ENCODE results near the gene TMC2. TPM values are rescaled to one million over a fixed set of nuclear protein-coding genes. Genes with fewer than 3 reads are reported as not detected.

Gene TMC2
- total RNA-seq, 1 experiment from 2014 or later, result not detected

GRCh38 chr20:2671977-2672376 lies 135.6 kb downstream of the TMC2 start:
- Histone ChIP-seq H3K4me1 (ENCODE audit: insufficient read depth, low read length, poor library complexity, severe bottlenecking) (no peaks in the 10 kb centered on the region), H3K9me3 (ENCODE audit: low read depth, low read length, poor library complexity, severe bottlenecking) (no peaks in the 10 kb centered on the region), H3K36me3 (ENCODE audit: insufficient read depth, low read length, poor library complexity, severe bottlenecking) (no peaks in the 10 kb centered on the region), H3K4me3 (ENCODE audit: low read depth, low read length, poor library complexity, severe bottlenecking) (no peak overlapping the region), H3K27me3 (replicated peaks; ENCODE audit: insufficient read depth, low read depth, low read length, poor library complexity) (no peaks in the 10 kb centered on the region), H3K27ac (ENCODE audit: low read depth, low read length, poor library complexity, severe bottlenecking) (no peak overlapping the region)
- POLR2A ChIA-PET (ENCODE audit: low non-redundant PET), result no interaction called here
- intact Hi-C loops (cut with micrococcal nuclease; ENCODE audit: unreplicated experiment), result no loop called here
- no TSS peak for BruUV-seq (replicated peaks)
- DNase-seq (ENCODE audit: low spot score), result peak; percentile 48
- CTCF ChIA-PET, result interaction anchor here (1.2 kb wide), 1 partner anchor 18 kb away, joined by 3 read pairs; no protein-coding TSS in a partner anchor
- TF ChIP-seq, protein P1, sequence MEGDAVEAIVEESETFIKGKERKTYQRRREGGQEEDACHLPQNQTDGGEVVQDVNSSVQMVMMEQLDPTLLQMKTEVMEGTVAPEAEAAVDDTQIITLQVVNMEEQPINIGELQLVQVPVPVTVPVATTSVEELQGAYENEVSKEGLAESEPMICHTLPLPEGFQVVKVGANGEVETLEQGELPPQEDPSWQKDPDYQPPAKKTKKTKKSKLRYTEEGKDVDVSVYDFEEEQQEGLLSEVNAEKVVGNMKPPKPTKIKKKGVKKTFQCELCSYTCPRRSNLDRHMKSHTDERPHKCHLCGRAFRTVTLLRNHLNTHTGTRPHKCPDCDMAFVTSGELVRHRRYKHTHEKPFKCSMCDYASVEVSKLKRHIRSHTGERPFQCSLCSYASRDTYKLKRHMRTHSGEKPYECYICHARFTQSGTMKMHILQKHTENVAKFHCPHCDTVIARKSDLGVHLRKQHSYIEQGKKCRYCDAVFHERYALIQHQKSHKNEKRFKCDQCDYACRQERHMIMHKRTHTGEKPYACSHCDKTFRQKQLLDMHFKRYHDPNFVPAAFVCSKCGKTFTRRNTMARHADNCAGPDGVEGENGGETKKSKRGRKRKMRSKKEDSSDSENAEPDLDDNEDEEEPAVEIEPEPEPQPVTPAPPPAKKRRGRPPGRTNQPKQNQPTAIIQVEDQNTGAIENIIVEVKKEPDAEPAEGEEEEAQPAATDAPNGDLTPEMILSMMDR (conservative IDR thresholded peaks at IDR 0.05; ENCODE audit: low read depth, low read length), result peak; percentile 46
- TF ChIP-seq EZH2 (IDR thresholded peaks at IDR 0.05; ENCODE audit: borderline replicate concordance, low read depth, low read length, poor library complexity, severe bottlenecking), result no peak

GRCh38 chr20:2672446-2672845 lies 136.1 kb downstream of the TMC2 start:
- POLR2A ChIA-PET (ENCODE audit: low non-redundant PET), result no interaction called here
- DNase-seq (ENCODE audit: low spot score), result no peak
- Histone ChIP-seq H3K4me3 (ENCODE audit: low read depth, low read length, poor library complexity, severe bottlenecking) (no peak overlapping the region), H3K9me3 (ENCODE audit: low read depth, low read length, poor library complexity, severe bottlenecking) (no peaks in the 10 kb centered on the region), H3K27ac (ENCODE audit: low read depth, low read length, poor library complexity, severe bottlenecking) (no peak overlapping the region), H3K36me3 (ENCODE audit: insufficient read depth, low read length, poor library complexity, severe bottlenecking) (no peaks in the 10 kb centered on the region), H3K27me3 (replicated peaks; ENCODE audit: insufficient read depth, low read depth, low read length, poor library complexity) (no peaks in the 10 kb centered on the region), H3K4me1 (ENCODE audit: insufficient read depth, low read length, poor library complexity, severe bottlenecking) (no peaks in the 10 kb centered on the region)
- intact Hi-C loops (cut with micrococcal nuclease; ENCODE audit: unreplicated experiment), result no loop called here
- BruUV-seq (replicated peaks), result no TSS peak
- no peak for TF ChIP-seq EZH2 (IDR thresholded peaks at IDR 0.05; ENCODE audit: borderline replicate concordance, low read depth, low read length, poor library complexity, severe bottlenecking)
- TF ChIP-seq, protein P1 (conservative IDR thresholded peaks at IDR 0.05; ENCODE audit: low read depth, low read length), result no peak
- CTCF ChIA-PET, result interaction anchor here (1.2 kb wide), 1 partner anchor 17 kb away, joined by 3 read pairs; no protein-coding TSS in a partner anchor

DNA sequence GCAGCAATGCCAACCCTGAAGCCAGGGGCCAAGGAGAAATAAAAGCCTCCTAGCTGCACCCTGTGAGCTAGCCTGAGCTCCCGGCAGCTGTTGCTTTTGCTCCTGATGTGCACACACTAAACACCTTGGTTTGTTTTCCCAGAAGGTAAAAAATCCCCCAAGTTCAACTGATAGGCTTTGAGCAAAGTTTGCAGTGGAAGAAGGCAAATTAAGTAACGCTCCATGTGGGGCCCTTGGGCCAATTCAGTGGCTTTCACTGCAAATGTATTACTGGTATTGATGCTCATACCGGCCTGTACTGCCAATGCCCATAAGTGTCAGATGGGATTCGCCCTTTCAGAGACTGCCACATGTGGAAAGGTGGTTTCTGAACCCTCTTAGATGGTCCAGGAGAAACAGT lies 137.1 kb downstream of the TMC2 start:
- BruUV-seq (replicated peaks), result no TSS peak
- no peak for TF ChIP-seq EZH2 (IDR thresholded peaks at IDR 0.05; ENCODE audit: borderline replicate concordance, low read depth, low read length, poor library complexity, severe bottlenecking)
- TF ChIP-seq, protein P1 (conservative IDR thresholded peaks at IDR 0.05; ENCODE audit: low read depth, low read length), result no peak
- ChIA-PET CTCF (interaction anchor here (0.6 to 0.7 kb wide), 3 partner anchors 149 to 448 kb away, joined by 4 to 6 read pairs (median 5); no protein-coding TSS in a partner anchor), POLR2A (ENCODE audit: low non-redundant PET) (no interaction called here)
- Histone ChIP-seq H3K9me3 (ENCODE audit: low read depth, low read length, poor library complexity, severe bottlenecking) (no peaks in the 10 kb centered on the region), H3K4me3 (ENCODE audit: low read depth, low read length, poor library complexity, severe bottlenecking) (no peak overlapping the region), H3K36me3 (ENCODE audit: insufficient read depth, low read length, poor library complexity, severe bottlenecking) (no peaks in the 10 kb centered on the region), H3K27me3 (replicated peaks; ENCODE audit: insufficient read depth, low read depth, low read length, poor library complexity) (no peaks in the 10 kb centered on the region), H3K27ac (ENCODE audit: low read depth, low read length, poor library complexity, severe bottlenecking) (no peak overlapping the region), H3K4me1 (ENCODE audit: insufficient read depth, low read length, poor library complexity, severe bottlenecking) (no peaks in the 10 kb centered on the region)
- DNase-seq (ENCODE audit: low spot score), result no peak
- intact Hi-C loops (cut with micrococcal nuclease; ENCODE audit: unreplicated experiment), result no loop called here

All from A673 (cell line).